Frontal cortex (tissue), 4 donors: ENCODE data around the gene ASB2. TPM values are rescaled to one million over a fixed set of nuclear protein-coding genes. Genes with fewer than 3 reads are reported as not detected.

Source experiments
- DNase-seq, 2 donors: peaks; one replicate each; pipeline ENCODE4 v3.0.0; 2012; ENCODE audit warnings: low spot score in 2 of 2
- FAIRE-seq: peaks from 2 replicates; lab custom pipeline; 2012; peaks lifted over from hg19 to GRCh38; lab: Jason Lieb, UNC
- total RNA-seq: library from RNA; depleted of rRNA; stranded (reverse); fragments of >200 nt; gene quantifications from one replicate; pipeline ENCODE4 v1.2.3, GENCODE V29; 2014
- donor health status: control.
- donor health status: control.
- donor health status: control.

The ASB2 gene
- total RNA-seq, 1 donor from 2014 or later, result under 0.01 TPM

- FAIRE-seq, result no peak
- DNase-seq, result no peak
These were observed 39.4 kb downstream of the ASB2 start for GRCh38 chr14:93936926-93937325.

- DNase-seq (no peak), FAIRE-seq (no peak)
These were observed 40.1 kb downstream of the ASB2 start for GRCh38 chr14:93936245-93936644.

- no peak for DNase-seq
- no peak for FAIRE-seq
These were observed 41.2 kb downstream of the ASB2 start for GRCh38 chr14:93935213-93935612.

- DNase-seq (no peak), FAIRE-seq (no peak)
These were observed 43.7 kb downstream of the ASB2 start for GRCh38 chr14:93932642-93933041.

- DNase-seq (no peak), FAIRE-seq (no peak)
These were observed 45.4 kb downstream of the ASB2 start for GRCh38 chr14:93930989-93931307.

GRCh38 chr14:93930296-93930988, 45.9 kb downstream of the ASB2 start:
- DNase-seq (no peak), FAIRE-seq (no peak)

- no peak for DNase-seq
These were observed 46.7 kb downstream of the ASB2 start for GRCh38 chr14:93929657-93930056.

GRCh38 chr14:93929048-93929535, 47.3 kb downstream of the ASB2 start:
- FAIRE-seq, result no peak
- no peak for DNase-seq

More at GRCh38 chr14:93929657-93930056, 46.7 kb downstream of the ASB2 start:
- no peak for FAIRE-seq

GRCh38 chr14:93928184-93929047, 48.0 kb downstream of the ASB2 start:
- no peak for FAIRE-seq
- no peak for DNase-seq

- FAIRE-seq (no peak), DNase-seq (no peak)
These were observed 48.6 kb downstream of the ASB2 start for GRCh38 chr14:93927800-93928145.

GRCh38 chr14:93926873-93927799, 49.2 kb downstream of the ASB2 start, which contains the start of gene FAM181A:
FAM181A (plus strand) TSS chr14:93927344; CDS start chr14:93928286, 942 bp downstream.
- DNase-seq (no peak), FAIRE-seq (no peak)

- DNase-seq (peak in 1 of 2 donors; percentile 45), FAIRE-seq (no peak)
These were observed 50.0 kb downstream of the ASB2 start for GRCh38 chr14:93926245-93926872.

- no peak for FAIRE-seq
These were observed 50.9 kb downstream of the ASB2 start for GRCh38 chr14:93925374-93925895.

GRCh38 chr14:93924592-93925355, 51.6 kb downstream of the ASB2 start:
- DNase-seq (no peak), FAIRE-seq (no peak)

More at GRCh38 chr14:93925374-93925895, 50.9 kb downstream of the ASB2 start:
- no peak for DNase-seq

GRCh38 chr14:93923626-93924025, 52.7 kb downstream of the ASB2 start:
- DNase-seq (no peak), FAIRE-seq (no peak)

- no peak for FAIRE-seq
- DNase-seq, result no peak
These were observed 55.2 kb downstream of the ASB2 start for GRCh38 chr14:93921001-93921806.

GRCh38 chr14:93917141-93917540, 59.2 kb downstream of the ASB2 start:
- DNase-seq (no peak), FAIRE-seq (no peak)

- no peak for DNase-seq
These were observed 59.9 kb downstream of the ASB2 start for GRCh38 chr14:93916498-93916897.

More at GRCh38 chr14:93916498-93916897, 59.9 kb downstream of the ASB2 start:
- FAIRE-seq, result no peak
